C1 segment of cervical spinal cord (tissue), 14 donors: ENCODE data around the gene CARD11.
"Not testable (repeated sequence)": the region's sequence is repeated elsewhere in the genome, so short reads cannot be mapped to it uniquely, and the experiment has no call there.

Source experiments
- DNase-seq, 14 donors: peaks; one replicate each; lab custom pipeline; 2025; lab: John Stamatoyannopoulos, UW

Gene CARD11

GRCh38 chr7:2926896-2927405 is 116.7 kb downstream of the CARD11 start:
- no peak for DNase-seq

GRCh38 chr7:2926120-2926895 is 117.4 kb downstream of the CARD11 start:
- DNase-seq, result no peak

GRCh38 chr7:2924866-2925840 is 118.5 kb downstream of the CARD11 start:
- DNase-seq, result no peak

DNA sequence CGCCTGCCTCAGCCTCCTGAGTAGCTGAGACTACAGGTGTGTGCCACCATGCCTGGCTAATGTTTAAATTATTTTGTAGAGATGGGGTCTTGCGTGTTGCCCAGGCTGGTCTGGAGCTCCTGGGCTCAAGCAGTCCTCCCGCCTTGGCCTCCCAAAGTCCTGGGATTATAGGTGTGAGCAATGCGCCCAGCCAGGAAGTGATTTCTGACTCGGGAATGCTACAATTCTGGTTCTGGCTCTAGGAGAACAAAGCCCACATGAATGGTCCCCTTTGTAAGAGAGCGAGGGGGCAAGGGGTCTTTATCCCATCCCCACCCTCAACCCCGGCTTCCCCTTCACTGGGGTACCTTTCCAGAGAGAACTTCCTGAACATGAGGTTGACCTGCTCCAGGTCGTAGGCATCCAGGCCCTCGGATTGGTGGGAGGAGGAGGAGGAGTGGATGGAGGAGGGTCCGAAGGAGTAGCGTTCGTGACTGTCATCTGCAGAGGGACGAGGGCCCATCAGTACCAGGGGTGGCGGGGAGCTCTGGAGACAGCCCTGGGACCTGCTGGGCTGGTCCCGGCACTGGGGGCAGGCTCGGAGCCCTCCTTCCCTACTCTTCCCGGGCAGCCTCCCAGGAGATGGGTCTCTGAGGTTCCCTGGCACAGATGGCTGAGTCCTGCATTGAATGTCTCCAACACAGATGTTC is 119.6 kb downstream of the CARD11 start:
- DNase-seq, result no peak

- DNase-seq, result no peak
Measured at GRCh38 chr7:2923291-2923781, 120.3 kb downstream of the CARD11 start.

DNA sequence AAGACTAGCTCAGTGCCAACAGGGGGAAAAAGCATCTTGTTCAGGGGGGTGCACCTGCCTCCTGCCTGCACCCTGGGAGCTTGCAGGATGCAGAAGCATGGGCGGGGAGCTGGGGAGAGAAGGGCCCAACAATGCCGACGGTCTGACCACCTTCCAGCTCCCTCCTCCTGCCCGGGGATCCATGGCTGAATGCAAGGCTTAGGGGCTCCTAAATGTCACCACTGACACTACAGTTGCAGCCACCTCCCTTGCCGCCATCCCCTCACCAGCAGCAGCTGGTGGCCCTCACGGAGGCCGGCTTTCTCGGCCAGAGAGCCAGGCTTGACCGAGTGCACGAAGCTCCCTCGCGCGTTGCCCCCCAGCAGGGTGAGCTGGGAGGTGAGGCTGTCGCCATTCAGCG is 120.8 kb downstream of the CARD11 start:
- no peak for DNase-seq

- no peak for DNase-seq
Measured at GRCh38 chr7:2922348-2922691, 121.3 kb downstream of the CARD11 start.

GRCh38 chr7:2921653-2922347 is 121.9 kb downstream of the CARD11 start:
- DNase-seq, result no peak

DNA sequence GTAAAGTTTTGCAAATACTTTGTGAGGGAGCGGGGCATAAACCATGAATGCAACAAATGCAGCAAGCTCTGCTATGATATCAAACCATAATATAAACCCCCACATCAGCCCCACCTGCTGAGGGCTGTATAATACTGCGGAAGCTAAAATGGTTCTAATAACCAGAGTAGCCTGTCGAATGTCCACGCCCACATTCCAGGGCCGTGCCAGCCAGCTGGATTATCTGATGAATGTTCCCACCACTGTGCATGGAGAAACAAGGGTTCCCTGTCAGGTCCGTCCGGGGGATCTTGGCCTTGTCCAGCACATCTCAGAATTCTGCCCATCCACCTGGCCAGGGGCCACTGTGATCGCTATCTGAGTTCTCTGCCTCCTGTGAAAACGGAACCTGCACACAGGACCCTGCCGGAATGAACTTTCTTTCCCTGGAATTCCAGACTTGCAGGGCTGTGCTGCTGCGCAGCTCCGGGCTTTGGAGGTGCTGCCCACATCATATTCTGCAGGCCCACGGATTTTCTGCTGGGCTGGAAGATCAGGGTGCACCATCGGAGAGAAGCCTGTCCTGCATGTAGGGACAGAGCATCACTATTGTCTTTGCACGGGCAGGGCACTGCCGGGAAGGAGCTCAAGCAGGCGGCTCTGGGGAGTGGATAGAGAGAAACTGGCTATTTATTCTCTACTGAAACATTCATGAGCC is 122.6 kb downstream of the CARD11 start:
- no peak for DNase-seq

- DNase-seq, result not testable (repeated sequence)
Measured at GRCh38 chr7:2920480-2920879, 123.2 kb downstream of the CARD11 start.

DNA sequence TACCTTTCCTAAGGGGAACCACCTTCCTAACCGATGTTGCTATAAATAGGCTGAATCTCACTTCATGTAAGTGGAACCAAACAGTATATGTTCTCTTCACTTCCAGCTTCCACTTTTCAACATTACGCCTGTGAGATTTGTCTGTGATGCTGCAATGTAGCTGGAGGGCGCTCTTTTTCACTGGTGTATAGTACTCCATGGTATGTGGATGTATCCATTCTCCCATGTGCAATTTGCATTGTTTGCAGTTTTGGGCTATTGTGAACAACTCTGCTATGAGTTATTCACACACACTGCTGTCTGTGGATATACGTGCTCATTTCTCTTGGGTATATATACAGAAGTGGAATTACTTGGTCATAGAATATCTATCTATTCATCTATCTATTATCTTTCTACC is 123.6 kb downstream of the CARD11 start:
- no peak for DNase-seq

GRCh38 chr7:2919256-2919655 is 124.4 kb downstream of the CARD11 start:
- DNase-seq, result no peak

DNA sequence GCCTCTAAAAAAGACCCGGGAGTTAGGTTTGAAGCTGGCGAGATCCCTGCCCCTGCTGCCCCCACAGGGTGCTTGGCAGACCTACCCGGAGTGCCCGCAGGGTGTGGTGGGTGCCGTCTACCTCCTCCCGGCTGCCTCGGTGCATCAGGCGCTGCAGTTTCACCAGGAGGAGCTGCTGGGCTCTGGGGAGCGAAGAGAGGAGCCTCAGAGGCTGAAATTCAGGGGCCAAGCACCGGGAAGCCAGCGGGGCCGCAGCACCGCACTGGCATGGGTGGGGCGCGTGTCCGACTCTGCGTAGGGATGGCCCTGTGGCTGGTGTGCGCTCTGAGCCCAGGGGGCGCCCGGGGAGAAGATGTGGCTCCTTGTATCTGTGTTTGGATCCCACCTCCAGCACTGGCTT is 125.3 kb downstream of the CARD11 start:
- no peak for DNase-seq

GRCh38 chr7:2915023-2915422 is 128.6 kb downstream of the CARD11 start:
- no peak for DNase-seq

DNA sequence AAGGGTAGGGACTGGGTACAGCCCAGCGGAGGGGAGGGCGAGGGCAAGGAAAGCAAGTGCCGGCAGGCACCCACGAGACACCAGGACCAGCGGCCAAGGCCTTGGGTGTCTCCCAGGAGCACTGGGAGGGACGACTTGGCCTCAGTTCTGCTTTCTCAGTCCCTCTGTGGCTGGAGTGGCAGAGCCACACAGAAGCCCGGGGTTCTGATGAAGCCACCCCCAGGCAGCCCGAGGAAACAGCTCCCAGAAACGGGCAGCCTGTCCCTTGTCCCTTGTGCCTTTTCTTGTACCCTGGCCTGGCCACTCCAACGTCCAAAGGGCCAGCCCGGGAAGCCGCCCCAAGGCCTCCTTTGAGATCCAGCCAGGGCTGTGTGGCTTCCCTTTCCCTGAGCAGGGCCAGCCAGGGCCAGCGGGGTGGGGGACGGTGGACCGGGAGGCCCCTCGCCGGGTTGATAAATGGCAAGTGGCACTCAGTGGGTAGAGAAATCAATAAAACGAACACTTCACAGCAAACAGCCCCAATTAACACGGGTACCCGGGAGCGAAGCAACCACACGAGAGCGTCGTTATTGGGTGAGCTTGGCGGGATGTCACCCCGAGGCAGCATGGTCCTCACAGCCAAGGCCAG is 129.8 kb downstream of the CARD11 start:
- DNase-seq, result no peak

DNA sequence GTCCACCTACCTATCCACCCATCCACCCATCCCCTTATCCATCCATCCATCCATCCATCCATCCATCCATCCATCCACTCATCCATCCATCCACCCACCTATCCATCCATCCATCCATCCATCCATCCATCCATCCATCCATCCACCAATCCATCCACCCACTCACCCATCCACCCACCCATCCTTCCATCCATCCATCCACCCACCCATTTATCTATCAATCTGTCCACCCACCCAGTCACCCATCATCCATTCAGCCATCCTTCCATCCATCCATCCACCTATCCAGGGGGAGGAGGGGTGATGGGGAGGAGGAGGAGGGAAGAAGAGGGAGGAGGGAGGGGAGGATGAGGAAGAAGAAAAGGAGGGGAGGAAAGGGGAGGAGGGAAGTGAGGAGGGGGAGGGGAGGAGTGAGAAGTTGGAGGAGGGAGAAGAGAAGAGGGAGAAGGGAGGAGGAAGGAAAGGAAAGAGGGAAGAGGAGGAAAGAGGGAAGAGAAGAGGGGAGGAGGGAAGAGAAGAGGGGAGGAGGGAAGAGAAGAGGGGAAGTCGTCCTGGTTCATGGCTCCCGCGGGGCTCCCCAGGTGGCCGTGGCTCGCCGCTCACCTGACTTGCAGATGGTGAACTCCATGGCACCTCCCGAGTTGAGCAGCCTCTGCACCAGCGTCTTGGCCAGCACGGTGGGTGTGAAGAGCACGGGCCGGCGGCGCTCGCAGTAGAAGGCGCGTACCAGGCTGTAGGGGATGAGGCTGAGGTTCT is 130.8 kb downstream of the CARD11 start:
- no peak for DNase-seq

DNA sequence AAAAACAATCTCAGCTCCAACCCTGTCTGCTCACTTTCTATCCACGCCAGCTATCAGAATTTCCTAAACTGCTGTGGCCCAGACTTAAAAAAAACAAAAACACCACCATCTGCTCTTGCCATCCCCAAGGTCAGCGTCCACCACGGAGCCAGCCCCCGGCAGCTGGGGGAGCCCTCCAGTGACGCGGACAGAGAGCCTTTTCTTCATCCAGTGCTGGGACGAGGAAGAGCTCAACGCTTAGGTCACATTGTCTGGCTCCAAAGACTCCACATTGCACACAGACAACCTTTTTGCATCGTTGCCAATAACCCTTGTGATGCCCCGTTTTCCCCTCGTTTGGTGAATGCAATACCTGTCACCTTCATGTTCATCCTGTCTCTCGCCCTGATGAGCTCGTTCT is 132.2 kb downstream of the CARD11 start:
- no peak for DNase-seq

DNA sequence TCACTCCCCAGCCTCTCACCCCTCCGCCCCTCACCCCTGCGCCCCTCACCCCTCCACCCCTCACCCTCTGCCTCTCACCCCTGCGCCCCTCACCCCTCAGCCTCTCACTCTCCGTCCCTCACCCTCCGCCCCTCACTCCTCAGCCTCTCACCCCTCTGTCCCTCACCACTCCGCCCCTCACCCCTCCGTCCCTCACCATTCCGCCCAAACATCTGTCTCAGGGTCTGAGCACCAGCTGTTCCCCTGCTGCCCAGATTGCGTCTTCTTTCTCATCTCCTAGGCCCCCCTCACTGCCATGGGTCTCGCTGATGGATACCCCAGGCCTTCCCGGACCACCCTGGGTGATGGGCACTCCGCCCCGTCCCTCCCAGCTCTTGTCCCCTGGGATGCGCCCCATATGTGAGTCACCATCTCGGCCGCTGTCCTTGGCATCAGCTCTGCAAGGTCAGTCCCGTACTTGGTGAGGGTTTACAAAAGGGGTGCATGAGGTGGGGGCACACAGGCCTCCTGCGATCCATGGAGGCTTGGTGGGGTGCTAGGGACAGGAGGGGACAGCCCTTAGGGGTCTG is 134.1 kb downstream of the CARD11 start:
- DNase-seq, result no peak

- DNase-seq, result no peak
Measured at GRCh38 chr7:2909043-2909442, 134.6 kb downstream of the CARD11 start.
